ENCODE measurements around the gene RNF14.

Gene RNF14

GRCh38 chr5:141997358-141997960, 28.6 kb downstream of the RNF14 start:
- no peaks in the 10 kb centered on the region; the same call in none of the 2 replicates for H3K36me3 ChIP-seq (ENCODE audit: control insufficient read depth, insufficient read depth, low read length)
- H3K27me3 ChIP-seq (replicated peaks; ENCODE audit: control insufficient read depth, insufficient read depth, low read length): no peaks in the 10 kb centered on the region
- no peak for DNase-seq (ENCODE audit: extremely low read depth, insufficient read length)
- no peak overlapping the region for H3K4me3 ChIP-seq (replicated peaks; ENCODE audit: low read depth, low read length)
- TF ChIP-seq CTCF (IDR thresholded peaks at IDR 0.05; ENCODE audit: insufficient read depth, low read length, poor library complexity, severe bottlenecking): no peak

GRCh38 chr5:142000173-142000572, 31.3 kb downstream of the RNF14 start:
- DNase-seq (ENCODE audit: extremely low read depth, insufficient read length): no peak
- Histone ChIP-seq H3K36me3 (ENCODE audit: control insufficient read depth, insufficient read depth, low read length) (no peaks in the 10 kb centered on the region; the same call in 1 of the 2 replicates), H3K27me3 (replicated peaks; ENCODE audit: control insufficient read depth, insufficient read depth, low read length) (no peaks in the 10 kb centered on the region)

GRCh38 chr5:142000704-142001484, 32.0 kb downstream of the RNF14 start:
- Histone ChIP-seq H3K27me3 (replicated peaks; ENCODE audit: control insufficient read depth, insufficient read depth, low read length) (no peaks in the 10 kb centered on the region), H3K4me3 (replicated peaks; ENCODE audit: low read depth, low read length) (no peak overlapping the region), H3K36me3 (ENCODE audit: control insufficient read depth, insufficient read depth, low read length) (no peaks in the 10 kb centered on the region; the same call in 1 of the 2 replicates)
- TF ChIP-seq CTCF (IDR thresholded peaks at IDR 0.05; ENCODE audit: insufficient read depth, low read length, poor library complexity, severe bottlenecking): peak; percentile 36
- DNase-seq (ENCODE audit: extremely low read depth, insufficient read length): no peak

More at GRCh38 chr5:142000173-142000572, 31.3 kb downstream of the RNF14 start:
- H3K4me3 ChIP-seq (replicated peaks; ENCODE audit: low read depth, low read length): no peak overlapping the region
- no peak for TF ChIP-seq CTCF (IDR thresholded peaks at IDR 0.05; ENCODE audit: insufficient read depth, low read length, poor library complexity, severe bottlenecking)

GRCh38 chr5:142003266-142003800, 34.4 kb downstream of the RNF14 start:
- Histone ChIP-seq H3K4me3 (replicated peaks; ENCODE audit: low read depth, low read length) (no peak overlapping the region), H3K27me3 (replicated peaks; ENCODE audit: control insufficient read depth, insufficient read depth, low read length) (no peaks in the 10 kb centered on the region), H3K36me3 (ENCODE audit: control insufficient read depth, insufficient read depth, low read length) (no peaks in the 10 kb centered on the region; the same call in 1 of the 2 replicates)
- TF ChIP-seq CTCF (IDR thresholded peaks at IDR 0.05; ENCODE audit: insufficient read depth, low read length, poor library complexity, severe bottlenecking): no peak
- DNase-seq (ENCODE audit: extremely low read depth, insufficient read length): no peak

- TF ChIP-seq CTCF (IDR thresholded peaks at IDR 0.05; ENCODE audit: insufficient read depth, low read length, poor library complexity, severe bottlenecking): no peak
- Histone ChIP-seq H3K27me3 (replicated peaks; ENCODE audit: control insufficient read depth, insufficient read depth, low read length) (no peaks in the 10 kb centered on the region), H3K36me3 (ENCODE audit: control insufficient read depth, insufficient read depth, low read length) (no peaks in the 10 kb centered on the region), H3K4me3 (replicated peaks; ENCODE audit: low read depth, low read length) (no peak overlapping the region)
- DNase-seq (ENCODE audit: extremely low read depth, insufficient read length): no peak
These were observed 37.7 kb downstream of the RNF14 start for GRCh38 chr5:142006363-142007236.
